HG03460 (cell line): ENCODE measurements around the gene CAMKK2.
"Not testable (repeated sequence)": the region's sequence is repeated elsewhere in the genome, so short reads cannot be mapped to it uniquely, and the experiment has no call there.

Experiments used
- ATAC-seq: cut with Tn5 transposase; IDR thresholded peaks from one replicate; pipeline ENCODE4 v1.9.1; 2021; ENCODE audit not compliant: unreplicated experiment

Gene CAMKK2

DNA sequence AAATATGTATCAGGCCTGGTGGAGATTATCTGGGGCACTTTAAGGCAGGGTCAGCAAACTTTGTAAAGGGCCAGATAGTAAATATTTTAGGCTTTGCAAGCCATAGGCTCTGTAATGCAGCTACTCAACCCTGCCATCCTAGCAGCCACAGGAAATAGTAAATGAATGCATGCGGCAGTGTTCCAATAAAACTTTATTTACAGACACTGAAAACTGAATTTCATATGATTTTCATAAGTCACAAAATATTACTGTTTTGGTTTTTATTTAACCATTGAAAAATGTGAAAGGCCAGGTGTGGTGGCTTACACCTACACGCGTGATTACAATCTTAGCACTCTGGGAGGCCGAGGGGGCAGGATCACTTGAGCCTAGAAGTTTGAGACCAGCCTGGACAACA, 3.2 kb upstream of the CAMKK2 start:
- ATAC-seq = no peak

- ATAC-seq = not testable (repeated sequence)
These were observed 1.9 kb upstream of the CAMKK2 start for GRCh38 chr12:121298411-121298810.

- no peak for ATAC-seq
These were observed 1.0 kb upstream of the CAMKK2 start for GRCh38 chr12:121297435-121297991.

- peak; percentile 28 for ATAC-seq
These were observed 527 bp downstream of the CAMKK2 start for GRCh38 chr12:121295746-121296617.

GRCh38 chr12:121295116-121295745, 1.3 kb downstream of the CAMKK2 start:
- ATAC-seq = peak; percentile 8

DNA sequence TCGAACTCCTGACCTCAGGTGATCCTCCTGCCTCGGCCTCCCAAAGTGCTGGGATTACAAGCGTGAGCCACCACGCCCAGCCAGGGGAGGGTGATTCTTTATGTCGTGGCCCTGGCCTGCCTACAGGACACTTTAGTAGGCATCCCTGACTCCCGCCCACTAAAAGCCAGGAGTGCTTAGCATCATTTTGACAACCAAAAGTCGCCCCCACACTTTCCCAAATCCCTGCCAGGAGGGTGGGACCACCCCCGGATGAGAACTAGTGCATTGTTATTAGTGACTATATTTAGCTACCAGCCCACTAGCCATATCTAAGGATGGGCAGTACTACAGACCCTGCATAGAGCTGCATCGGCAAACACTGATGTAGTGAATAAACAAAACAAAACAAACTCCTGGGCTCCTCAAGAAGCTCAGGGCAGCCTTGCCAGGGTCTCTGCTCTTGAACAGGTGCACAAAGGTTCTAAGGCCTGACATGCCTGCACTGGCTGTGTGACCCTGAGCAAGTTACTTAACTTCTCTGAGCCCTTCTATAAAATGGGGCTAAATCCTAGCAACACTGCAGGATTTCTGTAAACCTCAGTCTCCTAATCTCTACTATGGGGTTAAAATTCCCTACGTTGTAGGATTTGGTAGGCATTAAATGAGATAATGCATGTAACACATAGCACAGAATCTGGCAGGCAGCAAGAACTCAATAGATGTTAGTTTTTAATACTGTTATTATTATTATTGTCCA, 2.2 kb downstream of the CAMKK2 start:
- no peak for ATAC-seq

DNA sequence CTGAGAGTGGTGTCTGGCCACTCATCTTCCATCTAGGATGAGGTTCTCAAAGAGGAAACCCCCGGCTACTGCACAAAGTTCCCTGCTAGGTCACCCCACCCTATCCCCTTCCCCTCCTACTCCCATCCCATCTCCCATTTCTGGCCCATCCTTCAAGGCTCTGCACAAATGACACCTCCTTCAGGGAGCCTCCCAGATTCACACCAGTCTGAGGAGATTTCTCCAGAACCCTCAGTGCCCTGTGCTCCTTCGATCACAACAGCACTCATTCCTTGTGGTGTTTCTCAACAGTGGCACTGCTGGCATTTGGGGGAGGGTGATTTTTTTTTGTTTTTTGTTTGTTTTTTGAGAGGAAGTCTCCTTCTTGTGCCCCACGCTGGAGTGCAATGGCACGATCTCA, 2.9 kb downstream of the CAMKK2 start:
- ATAC-seq = no peak

DNA sequence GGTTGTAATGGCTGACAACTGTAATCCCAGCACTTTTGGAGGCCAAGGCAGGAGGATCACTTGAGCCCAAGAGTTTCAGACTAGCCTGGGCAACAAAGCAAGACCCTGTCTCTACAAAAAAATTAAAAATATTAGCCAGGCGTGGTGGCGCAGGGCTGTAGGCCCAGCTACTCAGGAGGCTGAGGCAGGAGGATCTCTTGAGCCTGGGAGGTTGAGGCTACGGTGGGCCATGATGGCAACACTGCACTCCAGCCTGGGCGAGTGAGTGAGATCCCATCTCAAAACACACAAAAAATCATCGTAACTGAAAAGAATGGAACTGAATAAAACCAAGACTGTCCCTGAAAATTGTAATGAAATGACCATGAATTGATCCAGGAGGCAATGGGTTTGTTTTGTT, 6.1 kb downstream of the CAMKK2 start:
- ATAC-seq = no peak

GRCh38 chr12:121289962-121290361, 6.5 kb downstream of the CAMKK2 start:
- ATAC-seq = no peak

- ATAC-seq = no peak
These were observed 7.5 kb downstream of the CAMKK2 start for GRCh38 chr12:121288986-121289385.

- no peak for ATAC-seq
These were observed 8.2 kb downstream of the CAMKK2 start for GRCh38 chr12:121288158-121288845.

GRCh38 chr12:121287267-121287954, 9.1 kb downstream of the CAMKK2 start:
- no peak for ATAC-seq

DNA sequence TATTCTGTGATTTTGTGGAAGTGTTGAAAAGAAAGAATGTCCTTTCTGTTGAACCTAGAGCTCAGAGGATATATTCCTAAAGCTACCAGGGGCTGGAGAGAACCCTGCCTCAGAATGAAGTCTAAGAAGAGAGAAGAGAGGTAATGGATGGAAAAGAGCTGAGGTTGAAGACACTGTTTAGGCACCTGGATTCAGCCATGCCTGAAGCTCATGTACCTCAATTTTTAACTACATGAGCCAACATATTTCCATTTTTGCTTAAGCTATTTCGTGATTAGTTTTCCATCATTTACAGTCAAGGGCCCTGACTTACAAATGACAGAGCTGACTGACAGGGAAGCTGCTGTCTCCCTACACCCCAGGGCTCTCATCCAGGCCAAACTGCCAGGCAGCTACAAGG, 10.7 kb downstream of the CAMKK2 start:
- no peak for ATAC-seq

DNA sequence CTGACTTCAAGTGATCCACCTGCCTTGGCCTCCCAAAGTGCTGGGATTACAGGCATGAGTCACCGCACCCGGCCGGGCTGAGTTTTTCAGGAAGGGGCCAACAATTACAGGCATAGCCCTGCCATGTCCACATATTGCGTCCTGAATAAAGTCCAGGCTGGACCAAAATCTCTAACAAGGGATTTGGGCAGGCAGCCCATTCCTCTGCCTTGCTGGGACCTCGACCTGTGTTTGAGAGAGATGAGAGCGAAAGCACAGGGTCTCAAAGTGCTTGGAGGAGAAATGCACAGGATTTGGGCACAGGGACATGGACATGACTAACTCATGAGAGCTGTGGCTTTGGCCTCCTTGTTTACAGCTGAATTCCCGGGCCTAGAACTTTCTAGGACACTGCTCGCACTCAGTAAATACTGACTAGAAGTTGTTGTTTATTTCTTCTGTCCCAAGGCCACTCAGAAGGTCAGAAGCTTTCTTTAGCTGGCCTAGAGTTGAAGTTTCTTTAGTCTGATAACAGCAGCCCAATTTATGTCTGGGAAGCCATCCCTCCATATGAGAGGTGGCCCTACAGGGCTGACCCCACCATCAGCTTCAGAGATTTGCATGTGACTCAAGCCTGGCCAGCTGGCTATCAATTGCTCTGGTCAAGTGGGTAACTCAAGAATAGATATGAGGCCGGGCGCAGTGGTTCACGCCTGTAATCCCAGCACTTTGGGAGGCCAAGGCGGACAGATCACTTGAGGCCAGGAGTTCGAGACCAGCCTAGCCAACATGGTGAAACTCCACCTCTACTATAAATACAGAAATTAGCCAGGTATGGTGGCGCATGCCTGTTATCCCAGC, 11.7 kb downstream of the CAMKK2 start:
- ATAC-seq = no peak

GRCh38 chr12:121283841-121284240, 12.7 kb downstream of the CAMKK2 start:
- ATAC-seq = no peak

- no peak for ATAC-seq
These were observed 13.1 kb downstream of the CAMKK2 start for GRCh38 chr12:121283388-121283787.

DNA sequence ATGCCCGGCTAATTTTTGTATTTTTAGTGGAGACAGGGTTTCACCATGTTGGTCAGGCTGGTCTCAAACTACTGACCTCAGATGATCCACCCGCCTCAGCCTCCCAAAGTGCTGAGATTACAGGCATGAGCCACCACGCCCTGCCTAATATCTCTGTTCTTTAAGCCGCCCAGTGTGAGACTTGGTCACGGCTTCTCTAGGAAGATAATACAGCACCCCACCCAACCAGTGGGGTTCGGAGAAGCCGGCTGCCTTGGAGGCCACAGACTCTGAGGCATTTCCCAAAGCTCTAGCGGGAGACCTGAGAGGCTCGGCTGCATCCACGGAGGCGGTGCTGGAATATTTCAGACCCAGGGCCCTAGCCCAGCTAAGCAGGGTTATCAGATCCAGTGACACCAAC, 13.6 kb downstream of the CAMKK2 start:
- ATAC-seq = not testable (repeated sequence)

DNA sequence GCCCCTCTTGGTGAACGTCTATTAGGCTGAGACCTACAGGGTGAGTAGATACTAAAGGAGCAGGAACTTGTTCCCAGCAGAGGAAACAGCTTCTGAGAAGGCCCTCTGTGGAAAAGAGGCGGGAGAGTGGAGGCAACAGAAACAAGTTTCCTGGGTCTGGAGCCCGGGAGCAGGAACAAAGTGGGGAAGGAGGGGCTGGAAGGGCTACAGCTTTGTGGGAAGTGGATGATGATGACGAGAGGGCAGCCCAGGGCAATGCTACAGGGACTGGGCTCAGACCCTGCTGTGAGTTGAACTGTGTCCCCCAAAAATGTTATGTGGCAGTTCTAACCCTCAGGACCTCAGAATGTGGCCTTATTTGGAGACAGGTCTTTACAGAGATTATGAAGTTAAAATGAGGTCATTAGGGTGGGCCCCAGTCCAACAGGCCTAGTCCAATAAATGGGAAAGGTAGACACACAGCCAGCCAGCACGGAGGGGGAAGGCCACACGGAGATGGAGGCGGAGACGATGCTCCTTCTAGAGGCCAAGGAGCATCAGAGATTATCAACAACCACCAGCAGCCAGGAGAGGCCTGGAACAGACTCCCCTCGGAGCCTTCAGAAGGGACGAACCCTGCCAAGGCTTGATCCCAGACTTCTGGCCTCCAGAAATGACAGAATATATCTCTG, 14.3 kb downstream of the CAMKK2 start:
- no peak for ATAC-seq

GRCh38 chr12:121281116-121281515, 15.4 kb downstream of the CAMKK2 start:
- ATAC-seq = not testable (repeated sequence)
